Left lung (tissue), 10 donors: Measurements from ENCODE around the gene ARHGAP10. TPM values are rescaled to one million over a fixed set of nuclear protein-coding genes. Genes with fewer than 3 reads are reported as not detected.

Experiments
- ATAC-seq: fragments of 200-7000 bp; cut with Tn5 transposase; one replicate; pipeline ENCODE4 v1.9.1; 2020; ENCODE audit warnings: moderate library complexity
- DNase-seq, 4 donors: peaks; one replicate each; pipeline ENCODE4 v3.0.0-alpha.2; 2013 to 2020
- H3K27ac ChIP-seq, 2 donors: fragments of 200-600 bp; sonication (generic) in 1 of 2; one replicate each; pipeline versions ENCODE4 v1.5.0 to v1.8.0; 2020 to 2021
- H3K27me3 ChIP-seq, 2 donors: fragments of 200-600 bp; sonication (generic) in 1 of 2; one replicate each; pipeline versions ENCODE4 v1.5.0 to v1.8.0; 2020 to 2021
- H3K36me3 ChIP-seq, 2 donors: fragments of 200-600 bp; sonication (generic) in 1 of 2; one replicate each; pipeline versions ENCODE4 v1.5.0 to v1.8.0; 2020 to 2021
- H3K4me1 ChIP-seq, 2 donors: fragments of 200-600 bp; one replicate each; pipeline ENCODE4 v1.8.0; 2021
- H3K4me3 ChIP-seq, 2 donors: fragments of 200-600 bp; sonication (generic) in 1 of 2; one replicate each; pipeline versions ENCODE4 v1.5.0 to v1.8.0; 2020 to 2021; ENCODE audit warnings: mild to moderate bottlenecking in 1 of 2
- H3K9me3 ChIP-seq, 2 donors: fragments of 200-600 bp; sonication (generic) in 1 of 2; one replicate each; pipeline versions ENCODE4 v1.5.0 to v1.8.0; 2020 to 2021
- intact Hi-C, 2 donors: fragments of 100-400 bp; cut with DNase I; formaldehyde crosslinking; loops; one replicate each; pipeline versions ENCODE4 v1.11.2 to v1.14.2; 2022
- polyA plus RNA-seq, 6 donors: library from polyadenylated mRNA; unstranded; fragments of 120-200 nt; gene quantifications; one replicate each; pipeline ENCODE4 v1.2.1, GENCODE V29; 2013; ENCODE audit not compliant: insufficient read length in 6 of 6
- total RNA-seq, 2 donors: library from RNA; stranded (reverse); fragmentation: NEBNext Ultra II Directional; extraction: Animal tissue kit (Norgen Biotek cat#: 25700); gene quantifications; one replicate each; pipeline ENCODE4 v1.2.1, GENCODE V29; 2021
- TF ChIP-seq, protein P1 (sequence below), 2 donors: fragments of 200-600 bp; sonication (generic) in 1 of 2; IDR thresholded peaks; one replicate each; pipeline versions ENCODE4 v1.5.0 to v1.8.0; 2021; ENCODE audit warnings: antibody characterized with exemption in 2 of 2
- donor health status: DM: no; HTN: yes; CAD: no.
- donor health status: DM: no; HTN: no; CAD: no.

The ARHGAP10 gene
- total and polyA plus RNA-seq, 8 donors = 11.6 to 25.4 (median 14.2) TPM

GRCh38 chr4:148027201-148027600 lies 295.3 kb downstream of the ARHGAP10 start:
- intact Hi-C loops = no loop called here
- no peak overlapping the region for H3K4me3 ChIP-seq
- ATAC-seq = no peak
- H3K9me3 ChIP-seq = no peaks in the 10 kb centered on the region
- TF ChIP-seq, protein P1, sequence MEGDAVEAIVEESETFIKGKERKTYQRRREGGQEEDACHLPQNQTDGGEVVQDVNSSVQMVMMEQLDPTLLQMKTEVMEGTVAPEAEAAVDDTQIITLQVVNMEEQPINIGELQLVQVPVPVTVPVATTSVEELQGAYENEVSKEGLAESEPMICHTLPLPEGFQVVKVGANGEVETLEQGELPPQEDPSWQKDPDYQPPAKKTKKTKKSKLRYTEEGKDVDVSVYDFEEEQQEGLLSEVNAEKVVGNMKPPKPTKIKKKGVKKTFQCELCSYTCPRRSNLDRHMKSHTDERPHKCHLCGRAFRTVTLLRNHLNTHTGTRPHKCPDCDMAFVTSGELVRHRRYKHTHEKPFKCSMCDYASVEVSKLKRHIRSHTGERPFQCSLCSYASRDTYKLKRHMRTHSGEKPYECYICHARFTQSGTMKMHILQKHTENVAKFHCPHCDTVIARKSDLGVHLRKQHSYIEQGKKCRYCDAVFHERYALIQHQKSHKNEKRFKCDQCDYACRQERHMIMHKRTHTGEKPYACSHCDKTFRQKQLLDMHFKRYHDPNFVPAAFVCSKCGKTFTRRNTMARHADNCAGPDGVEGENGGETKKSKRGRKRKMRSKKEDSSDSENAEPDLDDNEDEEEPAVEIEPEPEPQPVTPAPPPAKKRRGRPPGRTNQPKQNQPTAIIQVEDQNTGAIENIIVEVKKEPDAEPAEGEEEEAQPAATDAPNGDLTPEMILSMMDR (IDR thresholded peaks at IDR 0.05) = no peak
- H3K27me3 ChIP-seq = no peaks in the 10 kb centered on the region
- H3K36me3 ChIP-seq = no peaks in the 10 kb centered on the region
- no peak overlapping the region for H3K27ac ChIP-seq
- no peak for DNase-seq
- no peaks in the 10 kb centered on the region for H3K4me1 ChIP-seq

- no peak overlapping the region for H3K4me3 ChIP-seq
- TF ChIP-seq, protein P1 (IDR thresholded peaks at IDR 0.05) = no peak
- H3K27me3 ChIP-seq = no peaks in the 10 kb centered on the region
- no peaks in the 10 kb centered on the region for H3K36me3 ChIP-seq
- DNase-seq (no peak), ATAC-seq (no peak)
- no peaks in the 10 kb centered on the region for H3K4me1 ChIP-seq
- intact Hi-C loops = no loop called here
- H3K27ac ChIP-seq = no peak overlapping the region
- H3K9me3 ChIP-seq = no peaks in the 10 kb centered on the region
Observed at GRCh38 chr4:148029781-148030180, 297.9 kb downstream of the ARHGAP10 start.

GRCh38 chr4:148030193-148030873 lies 298.4 kb downstream of the ARHGAP10 start:
- Histone ChIP-seq H3K4me1 (peaks cover 0 to 4% of the 10 kb centered on the region in 2 donors), H3K27me3 (no peaks in the 10 kb centered on the region), H3K27ac (no peak overlapping the region), H3K9me3 (no peaks in the 10 kb centered on the region), H3K4me3 (no peak overlapping the region), H3K36me3 (no peaks in the 10 kb centered on the region)
- TF ChIP-seq, protein P1 (IDR thresholded peaks at IDR 0.05) = no peak
- intact Hi-C loops = no loop called here
- ATAC-seq = no peak
- DNase-seq = no peak

- DNase-seq (no peak), ATAC-seq (no peak)
- H3K36me3 ChIP-seq = no peaks in the 10 kb centered on the region
- intact Hi-C loops = no loop called here
- H3K4me1 ChIP-seq = peaks cover 0 to 4% of the 10 kb centered on the region in 2 donors
- H3K4me3 ChIP-seq = no peak overlapping the region
- TF ChIP-seq, protein P1 (IDR thresholded peaks at IDR 0.05) = no peak
- H3K9me3 ChIP-seq = no peaks in the 10 kb centered on the region
- H3K27ac ChIP-seq = no peak overlapping the region
- H3K27me3 ChIP-seq = no peaks in the 10 kb centered on the region
Observed at GRCh38 chr4:148034813-148035212, 302.9 kb downstream of the ARHGAP10 start.

GRCh38 chr4:148041606-148042329 lies 309.9 kb downstream of the ARHGAP10 start:
- Histone ChIP-seq H3K9me3 (no peaks in the 10 kb centered on the region), H3K4me3 (no peak overlapping the region), H3K4me1 (no peaks in the 10 kb centered on the region), H3K27ac (no peak overlapping the region), H3K36me3 (no peaks in the 10 kb centered on the region), H3K27me3 (no peaks in the 10 kb centered on the region)
- TF ChIP-seq, protein P1 (IDR thresholded peaks at IDR 0.05) = no peak
- no peak for ATAC-seq
- intact Hi-C loops = no loop called here
- no peak for DNase-seq
